ACHN (cell line): ENCODE measurements around the gene TNNC1.

Experiments used
- DNase-seq: peaks from one replicate; pipeline ENCODE4 v3.0.0-alpha.2; 2015
- in situ Hi-C: cut with HindIII; loops from 2 replicates; pipeline ENCODE4 v1.10.0; 2017; ENCODE audit warnings: low sequenced_read_pairs, low pct_ligation_motif_present, low pct_unique_long_range_greater_than_20kb

Gene TNNC1

DNA sequence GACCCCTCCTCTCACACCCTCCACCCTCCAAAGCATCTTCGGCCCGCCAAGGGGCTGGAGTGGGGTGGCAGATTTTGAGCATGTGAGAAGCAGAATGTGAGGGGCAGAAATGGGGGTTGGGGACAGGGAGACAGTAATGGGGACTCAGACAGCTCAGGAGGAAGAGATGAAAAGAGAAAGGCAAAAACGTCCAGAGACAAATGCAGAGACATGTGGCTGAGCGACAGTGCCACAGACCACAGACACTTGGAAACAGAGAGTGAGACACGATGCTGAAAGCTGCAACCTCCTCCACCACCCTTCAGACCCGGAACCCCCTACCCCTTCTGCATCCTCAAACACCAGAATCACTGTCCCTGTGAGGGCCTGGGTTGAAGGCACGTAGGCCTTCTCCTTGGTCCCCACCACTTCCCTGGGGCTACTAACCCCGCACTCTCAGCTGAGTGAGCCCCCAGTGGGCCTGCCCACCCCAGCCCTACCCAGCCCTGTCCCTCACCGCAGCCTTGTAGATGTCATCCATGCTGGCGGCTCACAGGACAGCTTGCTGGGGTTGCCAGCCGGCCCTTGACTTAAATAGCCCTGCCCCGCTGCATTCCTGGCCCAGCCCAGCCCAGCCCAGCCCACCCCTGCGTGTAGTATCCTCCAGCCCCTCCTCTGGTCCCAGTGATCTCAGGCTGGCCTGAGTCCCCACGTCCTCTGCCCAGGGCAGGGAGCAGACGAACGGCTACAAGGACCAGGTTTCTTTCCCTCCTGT lies at the start of gene TNNC1:
Gene TNNC1, minus strand, starts transcription at position 546 of the 754 bp plus-strand sequence. Its CDS starts 26 bp downstream, at position 520.
- in situ Hi-C loops, result no loop called here
- DNase-seq, result no peak

DNA sequence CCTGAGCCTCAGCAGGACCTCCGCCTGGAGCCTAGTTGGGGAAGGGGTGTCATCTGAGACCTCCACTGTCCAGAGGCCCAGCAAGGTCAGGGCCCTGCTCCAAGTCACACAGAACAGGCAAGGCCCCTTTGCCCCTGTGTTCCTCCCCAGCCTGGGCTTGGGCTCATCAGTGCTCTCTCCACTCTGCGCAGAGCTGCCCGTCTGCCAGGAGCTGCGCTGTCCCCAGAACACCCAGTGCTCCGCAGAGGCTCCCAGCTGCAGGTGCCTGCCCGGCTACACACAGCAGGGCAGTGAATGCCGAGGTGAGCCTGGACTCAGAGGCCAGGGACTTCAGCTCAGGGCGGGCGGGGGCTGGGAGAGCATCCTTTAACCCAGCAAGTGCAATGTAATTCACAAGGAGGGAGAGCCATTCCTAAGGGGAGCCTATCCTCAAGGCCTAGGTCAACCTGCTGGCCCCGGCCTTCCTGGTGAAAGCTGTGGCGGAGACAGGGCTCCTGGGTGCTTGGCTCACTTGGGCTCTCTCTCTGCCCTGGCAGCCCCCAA lies 49.0 kb upstream of the TNNC1 start:
- DNase-seq, result no peak
- in situ Hi-C loops, result no loop called here

DNA sequence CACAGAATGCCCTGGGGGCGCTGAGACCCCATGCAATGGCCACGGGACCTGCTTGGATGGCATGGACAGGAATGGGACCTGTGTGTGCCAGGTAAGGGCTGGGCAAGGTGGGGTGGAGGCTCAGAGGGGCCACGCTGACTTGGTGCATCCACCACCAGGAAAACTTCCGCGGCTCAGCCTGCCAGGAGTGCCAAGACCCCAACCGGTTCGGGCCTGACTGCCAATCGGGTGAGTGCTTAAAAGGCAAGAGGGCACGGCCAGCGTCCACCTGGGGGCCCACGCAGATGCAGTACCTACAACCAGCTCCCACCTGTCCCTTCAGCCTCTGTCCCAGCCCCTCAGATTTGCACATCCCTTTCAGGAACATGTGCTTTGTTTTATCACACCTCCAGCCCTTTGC lies 48.2 kb upstream of the TNNC1 start:
- DNase-seq, result no peak
- in situ Hi-C loops, result no loop called here

DNA sequence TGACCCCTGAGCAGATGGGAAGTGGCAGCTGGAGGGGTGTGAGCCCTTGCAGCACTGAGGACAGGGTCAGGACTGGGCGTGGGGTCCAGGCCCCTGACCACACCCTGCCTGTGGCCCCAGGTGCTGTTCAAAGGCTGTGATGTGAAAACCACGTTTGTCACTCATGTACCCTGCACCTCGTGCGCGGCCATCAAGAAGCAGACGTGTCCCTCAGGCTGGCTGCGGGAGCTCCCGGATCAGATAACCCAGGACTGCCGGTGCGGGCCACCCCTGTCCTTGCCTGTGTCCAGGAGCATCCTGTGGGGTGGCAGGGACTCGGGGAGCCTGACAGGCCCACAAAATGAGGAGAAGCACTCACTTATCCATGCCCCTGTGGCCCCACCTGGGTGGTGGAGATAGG lies 47.2 kb upstream of the TNNC1 start:
- no peak for DNase-seq
- in situ Hi-C loops, result no loop called here

DNA sequence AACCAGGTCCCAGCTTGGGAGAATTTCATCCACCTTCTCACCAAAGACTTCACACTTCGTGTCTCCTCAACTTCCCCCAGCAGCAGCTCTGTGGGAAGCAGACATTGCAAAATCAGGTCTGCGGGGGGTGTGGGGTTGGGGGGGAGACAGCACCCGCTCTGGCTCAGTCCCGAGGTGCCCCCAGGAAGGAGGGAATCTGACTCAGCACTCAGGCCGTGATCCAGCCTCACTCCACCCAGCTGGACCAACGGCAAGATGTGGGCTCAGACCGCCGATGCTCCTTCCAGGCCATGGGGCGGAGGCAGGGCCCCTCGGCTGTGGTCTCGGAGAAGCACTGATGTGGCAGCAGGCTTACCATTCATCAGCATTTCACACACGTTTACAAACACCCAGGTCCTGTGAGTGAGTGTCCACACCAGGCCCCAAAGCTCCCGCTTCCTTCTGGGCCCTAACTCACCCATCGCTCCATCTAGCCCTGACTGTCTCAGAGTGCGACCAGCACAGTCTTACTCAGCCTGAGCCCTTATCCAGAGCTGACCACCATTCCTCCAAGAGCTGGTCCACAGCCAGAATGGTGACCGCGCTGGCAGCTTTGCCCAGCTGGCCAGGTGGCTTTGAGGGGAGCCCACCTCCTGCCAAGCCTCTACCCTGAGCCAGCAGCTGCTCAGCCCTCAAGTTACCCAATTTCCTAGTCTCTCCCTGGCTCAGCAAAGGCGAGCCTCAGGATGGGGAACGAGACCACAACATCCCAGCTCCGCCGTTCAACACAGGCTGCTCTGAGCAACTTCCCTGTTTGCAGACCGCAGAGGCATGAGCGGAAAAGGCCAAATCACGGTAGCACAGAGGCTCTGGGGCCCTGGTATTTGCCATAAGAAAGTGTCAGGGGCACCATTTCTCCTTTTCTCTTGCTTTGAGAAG lies 44.6 kb upstream of the TNNC1 start:
- in situ Hi-C loops, result no loop called here
- DNase-seq, result no peak

DNA sequence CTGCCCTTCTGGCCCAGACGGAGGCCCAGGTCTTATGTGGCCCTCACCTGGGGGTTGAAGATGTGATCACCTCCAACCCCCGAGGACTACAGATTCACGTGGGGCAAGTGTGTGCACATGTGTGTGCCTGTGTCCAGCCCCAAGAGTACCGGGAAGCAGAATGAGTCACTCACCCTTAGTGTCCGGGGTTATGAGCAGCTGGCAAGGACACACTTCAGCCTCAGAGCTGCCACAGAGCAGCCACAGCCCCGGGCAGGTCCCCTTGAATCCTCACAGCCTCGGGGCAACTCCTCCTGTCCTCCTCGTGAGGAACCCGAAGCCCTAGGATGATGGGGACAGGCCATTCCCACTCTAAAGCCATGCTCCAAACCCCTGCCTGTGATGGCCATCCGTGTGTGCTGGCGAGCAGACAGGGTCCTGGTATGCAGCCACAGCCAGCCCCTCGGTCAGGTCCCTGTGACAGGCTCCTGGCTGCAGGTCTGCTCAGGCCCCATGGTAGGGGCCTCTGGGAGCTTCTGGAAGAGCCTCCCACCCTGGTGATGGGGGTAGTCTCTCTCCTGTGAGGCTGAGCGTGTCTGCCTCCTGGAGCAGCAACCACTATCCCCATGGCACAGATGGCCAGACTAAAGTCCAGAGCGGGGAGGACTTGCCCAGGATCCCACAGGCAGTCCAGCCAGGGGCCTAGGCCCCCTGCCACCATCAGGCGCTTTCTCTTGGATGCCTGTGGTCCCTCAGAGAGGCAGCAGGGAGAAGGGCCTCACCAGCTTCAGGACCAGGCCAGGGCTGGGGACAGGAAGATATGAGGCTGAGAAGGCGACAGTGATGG lies 42.1 kb upstream of the TNNC1 start:
- in situ Hi-C loops, result no loop called here
- peak; percentile 44 for DNase-seq

DNA sequence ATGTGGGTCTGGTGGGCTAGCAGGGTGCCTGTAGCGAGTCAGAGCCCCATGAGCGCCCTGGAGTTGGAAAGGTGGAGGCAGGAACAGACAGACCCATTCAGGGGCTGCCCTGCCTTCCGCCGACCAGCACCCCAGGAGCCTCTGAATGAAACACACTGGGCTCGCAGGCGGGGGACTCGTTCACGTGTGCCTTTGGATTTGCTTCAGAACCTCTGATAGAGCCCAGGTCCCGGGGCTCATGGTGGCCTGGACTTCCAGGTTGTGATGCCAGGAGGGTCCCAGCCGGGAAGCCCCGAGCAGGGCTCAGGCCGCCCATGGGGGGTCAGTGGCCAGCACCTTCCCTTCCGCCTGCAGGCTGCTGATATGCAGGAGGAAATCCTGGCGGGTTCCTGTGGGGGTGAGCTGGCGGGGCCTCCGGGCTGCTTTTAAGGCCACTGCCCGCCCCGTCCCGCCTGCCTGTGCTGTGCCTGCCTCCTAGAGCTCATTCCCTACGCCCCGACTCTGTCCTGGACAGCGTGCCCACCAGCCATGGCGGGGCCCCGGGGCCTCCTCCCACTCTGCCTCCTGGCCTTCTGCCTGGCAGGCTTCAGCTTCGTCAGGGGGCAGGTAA lies 41.1 kb upstream of the TNNC1 start, which contains the start of gene STAB1:
Gene STAB1, plus strand, starts transcription at position 453 of the 610 bp plus-strand sequence. Its CDS starts 76 bp downstream, at position 529.
- DNase-seq, result no peak
- in situ Hi-C loops, result no loop called here

DNA sequence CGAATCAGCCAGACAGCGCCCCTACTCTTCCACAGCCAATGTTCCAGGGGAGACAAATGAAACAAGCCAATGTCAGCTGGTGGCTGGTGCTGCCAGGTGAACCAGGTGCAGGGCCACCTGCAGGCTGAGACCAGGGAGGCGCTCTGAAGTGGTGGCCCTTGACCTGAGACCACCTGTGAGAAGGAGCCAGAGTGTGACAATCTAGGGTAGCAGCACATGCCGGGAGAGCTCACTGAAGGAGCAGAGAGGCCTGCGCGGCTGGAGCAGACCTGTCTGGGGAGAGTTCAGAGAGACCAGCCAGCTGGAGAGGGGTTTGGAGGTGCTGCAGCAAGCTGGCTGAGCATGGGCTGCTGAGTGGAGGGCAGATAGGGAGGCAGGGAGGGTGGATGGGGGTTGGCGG lies 40.6 kb upstream of the TNNC1 start:
- no peak for DNase-seq
- in situ Hi-C loops, result no loop called here

DNA sequence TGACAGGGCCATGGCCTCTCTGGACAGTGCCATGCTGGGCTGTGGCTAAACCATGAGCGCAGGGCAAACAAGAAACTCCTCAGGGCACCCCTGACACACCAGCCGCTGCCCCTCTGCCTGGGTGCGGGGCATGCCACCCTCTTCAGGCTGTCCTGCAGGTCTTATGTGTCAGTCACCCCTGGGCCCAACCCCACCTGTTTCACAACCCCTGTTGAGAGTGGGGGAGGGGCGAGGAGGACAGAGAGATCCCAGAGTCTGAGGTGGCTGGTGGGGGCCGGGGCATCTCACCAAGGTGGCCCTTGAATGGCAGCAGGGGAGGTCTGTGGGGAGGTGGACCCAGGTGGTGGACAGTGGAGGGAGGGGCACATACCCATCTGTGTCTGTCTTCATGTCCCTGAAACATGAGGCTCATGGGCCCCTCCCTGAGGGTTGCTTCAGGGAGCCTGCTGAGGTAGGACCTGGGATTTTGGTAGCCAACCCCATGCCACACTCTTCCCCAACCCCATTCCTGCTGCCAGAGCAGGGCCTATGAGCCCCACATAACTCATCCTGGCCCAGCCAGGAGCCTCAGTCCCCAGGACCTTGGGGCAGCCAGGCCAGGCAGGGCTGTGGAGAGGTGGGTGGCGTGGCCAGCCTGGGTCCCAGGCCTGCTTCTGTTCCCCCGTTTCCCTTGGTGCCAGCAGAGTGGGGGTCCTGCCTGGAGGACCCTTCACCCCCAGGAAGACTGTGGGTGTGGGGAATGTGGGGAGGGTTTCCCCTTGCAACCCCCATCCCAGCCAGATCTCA lies 39.6 kb upstream of the TNNC1 start:
- no peak for DNase-seq
- in situ Hi-C loops, result no loop called here

DNA sequence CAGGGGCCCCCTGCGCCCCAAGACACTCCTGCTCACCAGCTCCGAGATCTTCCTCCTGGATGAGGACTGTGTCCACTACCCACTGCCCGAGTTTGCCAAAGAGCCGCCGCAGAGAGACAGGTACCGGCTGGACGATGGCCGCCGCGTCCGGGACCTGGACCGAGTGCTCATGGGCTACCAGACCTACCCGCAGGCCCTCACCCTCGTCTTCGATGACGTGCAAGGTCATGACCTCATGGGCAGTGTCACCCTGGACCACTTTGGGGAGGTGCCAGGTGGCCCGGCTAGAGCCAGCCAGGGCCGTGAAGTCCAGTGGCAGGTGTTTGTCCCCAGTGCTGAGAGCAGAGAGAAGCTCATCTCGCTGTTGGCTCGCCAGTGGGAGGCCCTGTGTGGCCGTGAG lies 38.2 kb upstream of the TNNC1 start:
- in situ Hi-C loops, result no loop called here
- DNase-seq, result no peak

DNA sequence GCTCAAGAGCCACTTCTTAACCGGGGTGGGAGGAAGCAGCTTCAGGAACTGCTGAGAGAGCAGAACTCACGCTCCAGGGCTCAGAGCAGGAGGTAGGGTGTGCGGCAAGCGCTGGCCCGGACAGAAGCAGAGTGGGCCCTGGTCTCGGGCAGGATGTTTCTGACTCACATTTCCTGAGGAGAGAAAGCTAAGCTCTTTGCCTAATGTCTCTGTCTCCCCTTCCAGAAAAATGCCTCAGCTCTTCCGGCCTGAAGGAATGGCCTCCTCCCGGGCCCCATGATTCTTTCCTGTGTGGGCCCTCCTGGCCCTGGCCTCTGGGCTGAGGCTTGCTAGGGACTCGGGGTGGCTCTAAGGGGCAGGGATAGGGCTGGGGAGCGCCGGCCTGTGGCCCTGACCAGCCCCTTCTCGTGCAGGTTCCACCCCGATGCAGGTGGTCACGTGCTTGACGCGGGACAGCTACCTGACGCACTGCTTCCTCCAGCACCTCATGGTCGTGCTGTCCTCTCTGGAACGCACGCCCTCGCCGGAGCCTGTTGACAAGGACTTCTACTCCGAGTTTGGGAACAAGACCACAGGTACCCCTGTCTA lies 37.2 kb upstream of the TNNC1 start:
- in situ Hi-C loops, result no loop called here
- DNase-seq, result no peak

DNA sequence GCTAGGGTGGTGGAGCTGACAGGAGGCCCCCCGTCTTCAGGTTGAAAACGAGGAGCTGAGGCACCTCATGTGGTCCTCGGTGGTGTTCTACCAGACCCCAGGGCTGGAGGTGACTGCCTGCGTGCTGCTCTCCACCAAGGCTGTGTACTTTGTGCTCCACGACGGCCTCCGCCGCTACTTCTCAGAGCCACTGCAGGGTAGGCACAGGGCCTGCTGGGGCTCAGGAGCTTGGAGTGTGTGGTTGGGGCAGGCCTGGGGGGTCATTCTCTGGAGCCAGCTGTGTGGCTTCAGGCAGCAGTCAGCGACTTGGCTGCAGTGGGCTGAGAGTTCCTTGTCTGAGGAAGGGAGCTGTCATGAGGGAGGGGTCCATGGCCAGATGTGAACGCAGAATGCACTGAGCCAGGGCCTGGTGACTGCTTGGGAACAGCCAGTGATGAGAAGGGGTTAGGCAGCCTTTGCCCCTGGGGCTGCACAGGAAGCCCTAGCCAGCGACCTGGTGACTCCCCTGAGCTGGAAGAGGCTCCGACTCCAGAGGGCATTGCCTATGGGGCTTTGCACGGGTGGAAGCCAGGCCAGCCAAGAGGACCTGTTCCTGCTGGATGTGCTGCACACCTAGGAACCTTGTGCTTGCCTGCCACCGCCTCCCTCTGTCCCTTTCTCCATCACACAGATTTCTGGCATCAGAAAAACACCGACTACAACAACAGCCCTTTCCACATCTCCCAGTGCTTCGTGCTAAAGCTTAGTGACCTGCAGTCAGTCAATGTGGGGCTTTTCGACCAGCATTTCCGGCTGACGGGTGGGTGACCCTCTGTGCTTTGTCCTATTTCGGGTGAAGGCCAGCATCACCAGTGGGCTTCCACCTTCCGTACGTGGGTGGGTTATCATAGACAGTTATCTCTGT lies 36.4 kb upstream of the TNNC1 start:
- in situ Hi-C loops, result no loop called here
- no peak for DNase-seq

DNA sequence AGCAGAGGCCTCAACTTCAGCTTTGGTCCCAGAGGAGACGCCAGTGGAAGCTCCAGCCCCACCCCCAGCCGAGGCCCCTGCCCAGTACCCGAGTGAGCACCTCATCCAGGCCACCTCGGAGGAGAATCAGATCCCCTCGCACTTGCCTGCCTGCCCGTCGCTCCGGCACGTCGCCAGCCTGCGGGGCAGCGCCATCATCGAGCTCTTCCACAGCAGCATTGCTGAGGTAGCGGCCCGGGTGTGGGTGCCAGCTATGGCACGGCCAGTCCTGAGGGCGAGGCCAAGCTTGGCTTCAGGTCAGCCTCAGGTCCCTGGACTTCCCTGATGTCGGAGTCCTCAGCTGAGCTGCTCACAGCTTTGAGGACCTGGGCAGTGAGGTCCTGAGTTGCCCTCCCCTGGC lies 35.6 kb upstream of the TNNC1 start:
- in situ Hi-C loops, result no loop called here

DNA sequence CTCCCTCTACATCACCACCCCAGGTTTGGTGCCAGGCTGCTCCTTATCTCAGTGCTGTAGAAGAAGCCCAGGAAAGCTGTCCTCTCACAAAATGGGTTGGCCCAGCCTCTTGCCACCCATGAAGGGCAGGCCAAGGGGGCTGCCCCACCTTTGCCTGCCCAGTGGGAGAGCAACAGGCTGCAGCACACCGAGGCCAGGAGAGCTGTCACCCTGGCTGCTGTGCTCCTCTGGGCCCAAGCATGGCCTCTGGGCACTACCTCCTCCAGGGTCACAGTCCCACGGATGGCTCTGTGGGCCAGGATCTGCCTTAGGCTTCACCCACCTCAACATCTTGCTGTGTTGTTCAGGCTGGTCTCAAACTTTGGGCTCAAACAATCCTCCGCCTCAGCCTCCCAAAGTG lies 34.9 kb upstream of the TNNC1 start:
- in situ Hi-C loops, result no loop called here
- no peak for DNase-seq

More for the DNA sequence above, 35.6 kb upstream of the TNNC1 start:
- no peak for DNase-seq

DNA sequence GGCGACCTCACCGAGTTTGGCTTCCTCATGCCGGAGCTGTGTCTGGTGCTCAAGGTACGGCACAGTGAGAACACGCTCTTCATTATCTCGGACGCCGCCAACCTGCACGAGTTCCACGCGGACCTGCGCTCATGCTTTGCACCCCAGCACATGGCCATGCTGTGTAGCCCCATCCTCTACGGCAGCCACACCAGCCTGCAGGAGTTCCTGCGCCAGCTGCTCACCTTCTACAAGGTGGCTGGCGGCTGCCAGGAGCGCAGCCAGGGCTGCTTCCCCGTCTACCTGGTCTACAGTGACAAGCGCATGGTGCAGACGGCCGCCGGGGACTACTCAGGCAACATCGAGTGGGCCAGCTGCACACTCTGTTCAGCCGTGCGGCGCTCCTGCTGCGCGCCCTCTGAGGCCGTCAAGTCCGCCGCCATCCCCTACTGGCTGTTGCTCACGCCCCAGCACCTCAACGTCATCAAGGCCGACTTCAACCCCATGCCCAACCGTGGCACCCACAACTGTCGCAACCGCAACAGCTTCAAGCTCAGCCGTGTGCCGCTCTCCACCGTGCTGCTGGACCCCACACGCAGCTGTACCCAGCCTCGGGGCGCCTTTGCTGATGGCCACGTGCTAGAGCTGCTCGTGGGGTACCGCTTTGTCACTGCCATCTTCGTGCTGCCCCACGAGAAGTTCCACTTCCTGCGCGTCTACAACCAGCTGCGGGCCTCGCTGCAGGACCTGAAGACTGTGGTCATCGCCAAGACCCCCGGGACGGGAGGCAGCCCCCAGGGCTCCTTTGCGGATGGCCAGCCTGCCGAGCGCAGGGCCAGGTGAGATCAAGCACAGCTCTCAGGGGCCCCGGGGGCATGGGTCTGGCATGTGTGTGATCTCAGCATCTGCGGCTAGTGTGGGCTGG lies 34.2 kb upstream of the TNNC1 start:
- DNase-seq, result no peak
- in situ Hi-C loops, result no loop called here
